ENCODE measurements around the gene P4HA1.
"Not testable (repeated sequence)": the region's sequence is repeated elsewhere in the genome, so short reads cannot be mapped to it uniquely, and the experiment has no call there.

- TF ChIP-seq, protein P1, sequence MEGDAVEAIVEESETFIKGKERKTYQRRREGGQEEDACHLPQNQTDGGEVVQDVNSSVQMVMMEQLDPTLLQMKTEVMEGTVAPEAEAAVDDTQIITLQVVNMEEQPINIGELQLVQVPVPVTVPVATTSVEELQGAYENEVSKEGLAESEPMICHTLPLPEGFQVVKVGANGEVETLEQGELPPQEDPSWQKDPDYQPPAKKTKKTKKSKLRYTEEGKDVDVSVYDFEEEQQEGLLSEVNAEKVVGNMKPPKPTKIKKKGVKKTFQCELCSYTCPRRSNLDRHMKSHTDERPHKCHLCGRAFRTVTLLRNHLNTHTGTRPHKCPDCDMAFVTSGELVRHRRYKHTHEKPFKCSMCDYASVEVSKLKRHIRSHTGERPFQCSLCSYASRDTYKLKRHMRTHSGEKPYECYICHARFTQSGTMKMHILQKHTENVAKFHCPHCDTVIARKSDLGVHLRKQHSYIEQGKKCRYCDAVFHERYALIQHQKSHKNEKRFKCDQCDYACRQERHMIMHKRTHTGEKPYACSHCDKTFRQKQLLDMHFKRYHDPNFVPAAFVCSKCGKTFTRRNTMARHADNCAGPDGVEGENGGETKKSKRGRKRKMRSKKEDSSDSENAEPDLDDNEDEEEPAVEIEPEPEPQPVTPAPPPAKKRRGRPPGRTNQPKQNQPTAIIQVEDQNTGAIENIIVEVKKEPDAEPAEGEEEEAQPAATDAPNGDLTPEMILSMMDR (IDR thresholded peaks at IDR 0.05), result not testable (repeated sequence)
- not testable (repeated sequence) for TF ChIP-seq EP300, POLR2A, POLR2AphosphoS5 (IDR thresholded peaks at IDR 0.05)
Measured at GRCh38 chr10:73109248-73109652, 12.6 kb upstream of the P4HA1 start.

Data from stomach (tissue), 4 donors.